NCI-H2171 (cell line): ENCODE results near the gene LACTB.

Experiments used
- DNase-seq: peaks from one replicate; lab custom pipeline; 2025; lab: John Stamatoyannopoulos, UW

Gene LACTB

DNA sequence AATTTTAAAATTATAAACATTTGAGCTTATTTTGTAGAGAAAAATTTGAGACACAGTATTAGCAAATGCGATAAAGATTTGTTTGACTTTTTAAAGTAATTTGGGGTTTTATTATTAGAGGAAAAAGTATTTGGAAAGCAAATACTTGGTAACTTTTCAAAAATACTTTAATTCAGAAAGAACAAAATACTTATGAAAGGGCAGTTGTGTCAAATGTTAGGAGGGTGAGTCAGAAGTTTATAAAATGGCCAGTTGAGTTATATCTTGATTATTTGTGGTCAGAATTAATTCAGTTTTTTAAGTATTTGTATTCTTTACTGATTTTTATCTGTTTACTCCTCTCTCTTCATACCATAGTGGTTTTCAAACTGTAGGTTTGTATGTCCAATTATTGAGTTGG, 12.1 kb downstream of the LACTB start:
- no peak for DNase-seq

DNA sequence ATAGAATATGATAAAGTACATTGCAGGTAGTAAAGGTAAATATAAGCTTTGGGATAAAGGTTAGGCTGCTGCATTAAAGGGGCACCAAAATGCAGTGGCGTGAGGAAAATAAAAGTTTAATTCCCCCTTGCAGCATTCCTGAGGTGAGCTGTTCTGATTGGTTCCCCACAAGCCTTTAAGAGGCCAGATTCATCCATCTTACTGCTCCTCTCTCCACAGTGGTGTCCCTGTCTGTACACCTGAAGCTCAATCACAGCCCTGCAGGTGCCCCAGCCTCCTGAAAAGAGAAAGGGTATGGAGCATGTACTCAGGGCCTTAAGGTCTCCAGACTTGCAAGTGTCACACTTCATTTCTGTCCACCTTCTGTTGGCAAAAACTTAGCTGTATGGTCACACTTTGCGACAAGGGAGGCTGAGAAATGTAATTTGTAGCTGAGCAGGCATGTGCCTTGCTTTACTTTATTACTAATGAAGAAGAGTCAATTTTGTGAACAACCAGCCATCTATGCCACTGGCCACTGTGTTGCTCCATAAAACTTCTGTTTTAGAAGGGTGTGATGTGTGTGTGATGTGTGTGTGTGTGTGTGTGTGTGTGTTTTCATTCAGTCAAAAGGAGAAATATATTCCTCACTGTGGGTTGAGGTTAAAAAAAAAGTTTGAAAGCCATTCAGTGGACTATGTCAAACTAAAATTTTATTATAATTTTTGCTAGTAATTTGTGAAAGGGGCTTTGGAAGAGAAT, 12.8 kb downstream of the LACTB start:
- DNase-seq, result no peak

DNA sequence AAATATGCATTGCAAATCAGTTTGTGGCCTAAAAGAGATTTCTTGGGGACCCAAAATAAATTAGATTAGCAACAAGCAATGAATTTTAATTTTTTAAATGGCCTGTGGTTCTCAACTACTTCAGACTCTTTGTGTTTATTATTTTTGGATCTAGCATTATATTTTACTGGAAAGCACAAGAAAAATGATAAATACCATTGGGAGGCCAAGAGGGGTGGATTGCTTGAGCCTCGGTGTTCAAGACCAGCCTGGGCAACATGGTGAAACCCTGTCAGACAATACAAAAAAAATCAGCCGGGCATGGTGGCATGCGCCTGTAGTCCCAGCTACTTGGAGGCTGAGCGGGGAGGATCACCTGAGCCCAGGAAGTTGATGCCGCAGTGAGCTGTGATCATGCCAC, 13.6 kb downstream of the LACTB start:
- no peak for DNase-seq

DNA sequence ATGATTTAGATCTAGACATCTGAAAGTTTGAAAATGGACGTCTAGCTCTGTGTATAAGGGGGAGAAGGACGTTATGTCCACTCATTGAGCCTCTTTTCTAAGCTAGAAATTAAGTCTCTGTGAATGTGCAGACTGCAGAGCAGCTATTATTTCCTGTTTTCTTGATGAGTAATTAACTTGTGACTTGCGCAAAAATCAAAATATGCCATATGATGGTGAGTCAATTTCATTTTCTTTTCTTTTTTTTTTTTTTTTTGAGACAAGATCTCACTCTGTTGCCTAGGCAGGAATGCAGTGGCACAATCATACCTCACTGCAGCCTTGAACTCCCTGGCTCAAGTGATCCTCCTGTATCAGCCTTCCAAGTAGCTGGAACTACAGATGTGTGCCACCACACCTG, 14.1 kb downstream of the LACTB start:
- no peak for DNase-seq

DNA sequence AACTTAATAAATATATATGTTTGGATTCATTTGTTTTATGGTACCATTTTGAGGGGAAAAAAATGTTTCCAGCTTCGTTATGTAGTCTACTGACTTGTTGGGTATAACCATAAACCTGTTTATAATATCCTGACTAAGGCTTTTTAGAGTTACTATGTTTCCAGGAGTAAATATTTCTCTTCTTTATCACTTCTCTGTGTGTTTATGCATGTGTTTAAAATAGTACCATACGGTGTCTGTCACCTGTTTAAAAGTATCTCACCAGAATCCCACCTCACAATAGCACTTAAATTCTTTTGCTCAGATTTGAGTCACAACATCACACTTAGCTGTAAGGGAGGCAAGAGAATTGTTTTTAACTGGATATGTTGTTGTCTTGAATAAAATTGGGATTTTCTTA, 15.1 kb downstream of the LACTB start:
- no peak for DNase-seq

DNA sequence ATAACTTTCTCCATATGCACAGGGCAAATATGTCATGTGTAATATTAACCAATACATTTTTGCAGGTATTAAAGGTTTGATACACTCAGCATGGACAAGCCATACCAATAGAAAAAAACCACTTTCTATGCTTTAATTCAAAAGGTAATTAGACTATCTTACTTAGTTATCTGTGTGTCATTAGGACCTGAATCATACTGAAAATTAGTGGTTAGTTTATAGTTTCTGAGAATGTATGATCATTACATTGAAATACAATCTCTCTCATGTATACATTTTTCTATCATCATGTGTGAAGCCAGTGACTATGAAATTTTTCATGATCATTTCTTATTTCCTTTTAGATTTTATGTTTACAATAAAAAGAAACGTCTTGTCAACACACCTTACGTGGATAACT, 19.3 kb downstream of the LACTB start:
- no peak for DNase-seq

DNA sequence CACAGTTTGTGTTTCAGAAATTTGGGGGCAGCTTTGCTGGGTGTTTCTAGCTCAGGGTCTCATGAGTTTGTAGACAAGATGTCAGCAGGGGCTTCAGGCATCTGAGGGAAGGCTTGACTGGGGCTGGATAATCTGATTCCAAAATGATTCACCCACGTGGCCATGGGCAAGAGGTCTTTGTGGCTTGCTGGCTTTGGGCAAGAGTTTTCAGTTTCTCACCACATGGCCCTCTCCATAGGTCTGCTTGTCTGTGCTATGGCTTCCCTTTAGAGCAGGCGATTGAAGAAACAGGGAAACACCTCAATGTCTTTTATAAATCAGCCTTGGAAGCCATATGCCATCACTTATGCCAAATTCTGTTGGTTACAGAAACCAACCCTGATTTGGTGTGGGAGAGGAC, 23.8 kb downstream of the LACTB start:
- no peak for DNase-seq

DNA sequence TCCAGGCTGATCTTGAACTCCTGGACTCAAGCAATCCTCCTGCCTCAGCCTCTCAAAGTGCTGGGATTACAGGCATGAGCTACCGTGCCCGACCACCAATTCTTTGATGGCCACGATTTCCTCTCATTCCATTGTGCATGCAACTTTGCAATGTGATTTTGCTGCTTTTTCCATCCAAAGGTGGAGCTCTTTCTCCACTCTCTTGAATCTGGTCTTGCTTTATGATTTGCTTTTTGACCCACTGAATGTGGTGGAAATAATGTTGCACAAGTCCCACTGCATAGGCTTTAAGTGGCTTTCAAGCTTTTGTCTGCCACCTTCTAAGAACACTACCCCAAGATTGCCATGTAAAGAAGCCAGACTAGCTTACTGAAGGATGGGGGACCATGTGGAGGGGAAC, 25.0 kb downstream of the LACTB start:
- no peak for DNase-seq

DNA sequence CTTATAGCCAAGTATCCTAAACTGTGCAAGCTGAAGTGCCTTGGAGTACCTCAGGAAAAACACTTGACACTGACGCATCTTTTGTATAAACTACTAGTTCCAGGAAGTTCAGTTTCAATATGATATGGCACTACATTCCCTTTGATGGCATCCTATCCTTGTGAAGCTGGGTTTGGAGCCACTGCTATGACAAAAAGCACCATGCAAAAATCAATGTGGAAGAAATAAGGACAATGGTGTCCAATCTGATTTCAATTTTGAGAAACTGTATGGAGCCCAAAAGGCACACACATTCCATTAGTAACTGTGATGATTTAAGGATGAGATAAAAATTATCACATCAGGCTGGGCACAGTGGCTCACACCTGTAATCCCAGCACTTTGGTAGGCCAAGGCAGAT, 30.0 kb downstream of the LACTB start:
- no peak for DNase-seq

DNA sequence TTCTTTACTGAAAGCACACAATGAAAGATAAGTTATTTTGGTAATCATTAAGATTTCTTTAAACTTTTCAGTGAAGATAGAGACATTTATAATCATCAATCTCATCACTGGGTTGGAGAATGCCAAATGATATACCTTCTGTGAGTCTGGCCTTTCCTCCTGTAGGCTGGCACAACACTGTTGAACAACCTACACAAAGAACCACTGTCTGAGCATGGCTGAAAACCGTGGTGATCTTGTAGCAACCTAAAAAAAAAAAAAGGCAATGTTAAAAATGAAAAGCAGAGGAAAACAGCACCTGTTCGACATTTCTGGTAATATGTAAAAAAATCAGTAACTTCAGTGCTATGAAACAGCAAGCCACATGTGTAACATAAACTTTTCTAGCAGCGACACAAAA, 33.8 kb downstream of the LACTB start:
- no peak for DNase-seq

DNA sequence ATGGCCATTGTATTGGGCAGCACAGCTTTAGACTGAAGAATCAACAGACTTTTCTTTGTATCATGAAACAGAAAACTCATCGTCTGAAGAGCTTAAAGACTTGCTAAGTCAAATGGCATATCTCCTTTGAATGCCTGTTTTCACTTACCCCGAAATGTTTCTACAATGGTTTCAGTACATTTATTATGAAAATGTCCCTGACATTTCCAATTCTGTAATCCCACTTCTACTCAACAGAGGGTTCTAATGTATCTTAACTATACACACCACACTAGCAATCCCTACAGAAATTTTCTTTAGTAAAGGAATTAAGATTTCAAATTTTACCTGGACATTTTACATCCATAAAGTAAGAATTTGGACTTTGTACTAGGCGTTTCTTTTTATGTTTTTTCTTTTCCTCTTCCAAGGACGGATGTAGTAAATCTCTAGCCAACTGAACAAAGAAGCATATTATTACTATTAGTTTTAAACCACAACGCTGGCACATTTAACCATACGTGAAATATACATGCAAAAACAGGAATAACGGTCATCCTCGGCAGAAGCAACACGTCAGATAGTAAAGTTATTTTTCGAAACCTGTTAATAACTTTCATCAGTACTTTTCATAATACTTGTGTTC, 34.5 kb downstream of the LACTB start:
- no peak for DNase-seq

DNA sequence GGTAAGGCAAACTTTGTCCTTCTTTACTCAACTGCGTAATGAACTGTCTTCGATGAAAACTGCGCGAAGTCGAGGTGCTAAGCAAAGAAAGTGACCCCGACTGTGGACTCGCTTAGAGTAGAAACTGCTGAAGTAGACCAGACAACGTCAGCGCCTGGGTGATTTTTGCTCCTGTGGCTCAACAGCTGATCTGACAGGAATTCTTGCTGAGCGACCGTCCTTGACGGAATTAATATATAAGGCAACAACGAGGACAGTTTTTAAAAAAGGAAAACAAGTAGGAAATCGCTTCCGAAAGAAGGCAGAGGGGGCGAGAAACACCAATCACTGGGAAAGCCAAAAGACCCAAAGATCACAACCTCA, 35.1 kb downstream of the LACTB start:
- no peak for DNase-seq

DNA sequence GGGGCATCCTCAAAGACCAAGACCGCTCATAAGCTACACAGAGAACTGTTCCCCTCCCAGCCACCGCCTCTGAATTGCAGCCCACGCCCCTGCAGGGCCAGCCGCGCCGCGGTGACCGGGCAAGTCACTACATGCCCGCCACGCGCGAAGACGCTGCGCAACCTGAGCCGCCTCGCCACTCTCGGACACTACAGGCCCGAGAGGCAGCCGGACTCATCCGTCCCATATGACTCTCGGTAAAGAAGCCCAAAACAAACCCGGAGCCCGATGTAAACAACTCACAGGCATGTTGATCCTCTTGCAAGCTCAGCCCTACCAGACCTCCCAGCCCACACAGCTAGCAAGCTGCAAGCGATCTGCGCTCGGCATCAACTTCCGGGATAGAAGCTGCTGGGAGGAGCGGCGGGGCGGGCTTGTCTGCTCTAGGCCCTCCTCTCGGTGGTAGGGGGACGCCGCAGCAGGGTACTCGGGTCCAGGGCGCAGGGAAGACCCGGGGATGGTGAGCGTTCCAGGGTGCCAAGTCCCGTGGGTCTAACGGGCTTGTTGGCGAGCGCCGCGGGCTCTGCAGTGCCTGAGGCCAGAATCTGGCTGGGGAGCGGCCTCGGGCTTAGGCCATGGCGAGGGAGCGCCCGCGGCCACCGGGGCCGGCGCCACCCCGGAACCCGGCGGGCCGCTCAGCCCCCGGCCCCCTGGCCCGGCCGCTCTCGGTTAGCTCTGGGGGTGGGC, 35.6 kb downstream of the LACTB start, which contains the start of gene RPS27L:
Gene RPS27L, minus strand, starts transcription at position 360 of the 726 bp plus-strand sequence. Its CDS starts 72 bp downstream, at position 288.
- peak; percentile 84 for DNase-seq

DNA sequence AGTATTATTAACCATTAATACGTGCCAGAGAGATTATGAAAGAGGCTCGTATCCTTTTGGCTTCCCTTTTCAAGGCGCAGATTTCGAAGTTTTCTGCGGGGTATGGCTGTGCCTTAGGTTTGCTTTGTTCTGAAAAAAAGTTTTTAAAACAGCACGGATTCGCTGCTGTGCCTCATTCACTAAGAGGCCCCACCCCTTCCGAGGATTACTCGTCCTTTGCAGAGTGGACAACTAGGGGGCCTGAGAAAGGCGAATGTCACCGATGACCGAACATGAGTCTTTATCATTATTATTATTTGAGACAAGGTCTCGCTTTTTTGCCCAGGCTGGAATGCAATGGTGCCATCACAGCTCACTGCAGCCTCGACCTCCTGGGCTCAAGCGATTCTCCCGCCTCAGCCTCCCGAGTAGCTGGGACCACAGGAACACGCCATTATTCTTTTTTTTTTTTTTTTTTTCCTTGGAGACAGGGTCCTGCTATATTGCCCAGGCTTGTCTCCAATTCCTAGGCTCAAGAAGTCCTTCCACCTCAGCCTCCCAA, 36.3 kb downstream of the LACTB start:
- DNase-seq, result no peak

DNA sequence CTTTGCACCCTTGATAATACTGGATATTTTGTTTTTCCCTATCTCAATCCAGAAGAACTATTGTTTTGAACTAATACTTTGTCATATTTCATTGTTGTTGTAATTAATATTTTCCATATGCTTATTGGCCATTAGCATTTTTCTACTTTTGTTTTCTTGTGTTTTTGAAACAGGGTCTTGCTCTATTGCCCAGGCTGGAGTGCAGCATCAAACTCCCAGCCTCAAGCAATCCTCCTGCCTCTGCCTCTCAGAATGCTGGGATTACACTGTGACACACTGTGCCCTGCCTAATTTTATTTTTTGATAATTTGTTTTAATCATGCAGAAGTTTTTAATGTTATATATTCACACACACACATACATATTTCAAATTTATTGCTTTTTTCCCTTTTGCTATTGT, 39.0 kb downstream of the LACTB start:
- no peak for DNase-seq

DNA sequence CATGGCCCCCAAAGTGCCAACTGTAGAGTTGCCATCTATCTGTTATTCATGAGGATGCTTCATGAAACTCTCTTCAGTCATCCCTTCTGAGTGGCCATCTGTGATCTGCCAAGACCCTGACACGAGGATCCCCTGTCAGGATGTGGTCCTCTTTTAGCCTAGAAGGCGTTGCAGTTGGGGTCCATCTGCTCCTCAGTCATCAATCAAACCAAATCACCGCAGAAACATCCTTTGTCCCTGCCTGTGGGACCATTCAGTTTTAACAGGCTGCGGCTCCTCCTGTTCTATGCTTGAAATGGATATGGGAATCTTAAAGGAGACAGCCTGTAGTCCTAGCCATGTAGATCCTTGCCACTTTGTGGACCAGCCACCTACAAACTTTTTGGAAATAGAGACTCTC, 41.6 kb downstream of the LACTB start:
- DNase-seq, result no peak

DNA sequence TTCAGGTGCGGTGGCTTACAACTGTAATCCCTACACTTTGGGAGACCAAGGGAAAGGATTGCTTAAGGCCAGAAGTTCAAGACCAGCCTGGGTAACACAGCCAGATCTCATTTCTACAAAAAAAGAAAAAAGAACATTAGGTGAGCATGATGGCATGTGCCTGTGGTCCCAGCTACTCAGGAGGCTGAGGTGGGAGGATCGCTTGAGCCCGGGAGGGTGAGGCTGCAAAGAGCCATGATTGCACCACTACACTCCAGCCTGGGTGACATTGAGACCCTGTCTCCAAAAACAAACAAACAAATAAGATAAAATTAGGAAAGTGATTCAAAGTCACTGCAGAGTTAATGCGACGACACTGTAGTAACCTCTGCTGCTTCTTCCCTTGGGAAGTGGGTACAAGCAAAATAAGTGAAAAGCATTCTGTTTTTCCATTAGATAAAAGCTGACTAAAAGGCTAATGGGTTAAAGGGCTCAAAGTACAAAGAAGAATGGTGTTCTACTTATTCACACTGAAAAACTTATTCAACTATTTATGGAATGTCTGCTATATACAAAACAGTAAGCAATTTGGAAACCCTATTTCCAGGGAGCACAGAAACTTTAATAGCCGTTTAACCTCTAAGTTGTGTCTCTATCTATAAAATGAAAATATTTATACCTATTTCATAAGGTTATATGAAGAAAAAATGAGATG, 43.7 kb downstream of the LACTB start:
- DNase-seq, result no peak

DNA sequence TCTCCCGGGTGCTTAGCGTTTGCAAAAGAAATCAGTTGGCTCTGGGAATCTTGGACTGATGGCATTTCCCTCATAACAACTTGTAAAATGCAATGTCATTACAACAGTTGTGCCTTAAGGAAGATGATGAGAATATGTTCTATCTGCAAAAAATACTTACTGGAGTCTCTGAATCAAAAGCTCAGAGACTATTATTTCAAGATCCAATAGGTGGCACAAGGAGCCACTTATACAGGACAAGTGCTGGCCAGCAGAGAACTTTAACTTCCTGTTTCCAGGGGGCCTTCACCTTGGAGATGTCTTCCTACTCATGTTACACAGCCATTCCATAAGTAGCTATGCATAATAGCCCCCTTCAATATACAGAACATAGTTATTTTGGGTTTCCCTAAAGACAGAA, 44.6 kb downstream of the LACTB start:
- no peak for DNase-seq

DNA sequence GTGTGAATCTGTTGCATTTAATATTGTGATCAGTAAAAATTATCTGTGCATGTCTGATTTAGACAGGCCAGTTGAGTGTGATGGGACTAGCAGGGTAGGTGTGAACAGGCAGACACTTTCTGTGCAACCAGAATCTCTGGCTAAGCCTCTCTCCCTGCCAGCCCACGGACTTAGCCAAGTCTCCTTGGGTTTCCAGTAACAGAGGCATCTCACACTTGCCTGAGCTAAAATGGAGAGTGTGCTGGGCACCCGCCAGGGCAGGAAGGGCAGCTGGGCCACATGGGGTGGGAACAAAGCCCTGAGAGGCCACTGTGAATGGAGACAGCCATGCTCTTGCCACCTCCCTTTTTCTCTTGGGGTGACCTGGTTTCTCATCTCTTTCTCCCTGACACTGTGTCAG, 48.1 kb downstream of the LACTB start:
- DNase-seq, result no peak

DNA sequence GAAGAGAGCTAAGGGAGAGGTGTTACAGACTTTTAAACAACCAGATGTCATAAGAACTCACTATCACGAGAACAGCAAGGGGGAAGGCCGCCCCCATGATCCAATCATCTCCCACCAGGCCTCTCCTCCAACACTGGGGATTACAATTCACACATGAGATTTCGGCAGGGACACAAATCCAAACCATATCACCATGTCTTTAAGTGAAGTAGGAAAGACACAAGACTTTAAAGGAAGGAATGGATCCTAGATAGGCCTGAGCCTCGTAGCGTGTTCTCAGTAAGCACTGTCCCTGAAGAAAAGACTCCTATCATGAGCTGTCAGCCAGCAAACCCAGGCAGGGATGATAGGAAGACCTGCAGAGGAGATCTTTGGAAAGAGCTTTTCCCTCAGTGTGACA, 50.7 kb downstream of the LACTB start:
- DNase-seq, result no peak

DNA sequence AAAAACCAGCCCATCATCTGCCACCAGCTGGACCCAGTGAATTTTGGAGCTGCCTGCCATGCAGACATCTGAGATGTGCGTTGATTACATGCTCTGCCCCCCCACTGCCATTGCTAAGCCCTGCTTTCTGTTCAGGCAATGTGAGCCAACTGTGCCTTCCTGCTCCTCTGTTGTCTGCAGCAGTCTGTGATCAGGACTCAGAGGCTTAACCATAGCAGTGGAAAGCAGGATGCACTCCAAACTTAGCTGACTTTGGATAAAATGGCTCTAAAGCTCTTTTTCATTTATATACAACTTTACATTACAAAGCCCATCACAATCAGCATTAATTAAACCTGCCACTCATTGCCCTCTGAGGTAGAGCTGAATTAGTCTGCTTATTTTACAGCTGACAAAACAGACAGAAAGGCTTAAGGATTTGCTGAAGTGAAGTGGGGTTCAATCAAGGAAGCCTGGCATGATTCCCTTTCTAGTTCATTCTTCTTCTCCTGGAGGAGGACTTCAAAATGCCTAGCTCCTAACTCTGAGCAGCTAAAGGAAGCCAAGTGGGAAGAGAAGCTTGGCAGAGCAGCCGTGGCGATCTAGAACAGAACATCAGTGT, 51.3 kb downstream of the LACTB start:
- peak; percentile 43 for DNase-seq

DNA sequence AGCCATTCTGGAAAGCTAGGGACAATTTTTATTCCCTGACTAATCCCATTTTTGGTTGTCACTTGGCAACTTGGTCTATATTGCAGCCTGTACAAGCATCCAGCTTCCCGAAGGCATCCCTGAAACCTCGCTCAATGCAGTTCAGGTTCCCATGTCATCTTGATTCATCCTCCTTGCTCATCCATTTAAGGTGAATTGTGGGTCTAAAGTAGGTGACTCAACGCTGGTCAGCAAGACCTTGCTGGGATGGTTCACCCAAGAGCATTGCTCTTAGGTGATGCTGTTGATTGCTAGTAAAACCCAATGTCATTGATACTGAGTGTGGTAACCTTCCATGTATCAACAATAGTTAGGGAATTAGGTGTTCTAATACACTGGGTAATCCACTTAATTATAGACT, 54.6 kb downstream of the LACTB start:
- no peak for DNase-seq
